ENCODE results near the gene PATL2. TPM values are rescaled to one million over a fixed set of nuclear protein-coding genes. Genes with fewer than 3 reads are reported as not detected.

The PATL2 gene
- total and polyA plus RNA-seq, 4 donors: 2.4 to 4.8 (median 3.7) TPM

DNA sequence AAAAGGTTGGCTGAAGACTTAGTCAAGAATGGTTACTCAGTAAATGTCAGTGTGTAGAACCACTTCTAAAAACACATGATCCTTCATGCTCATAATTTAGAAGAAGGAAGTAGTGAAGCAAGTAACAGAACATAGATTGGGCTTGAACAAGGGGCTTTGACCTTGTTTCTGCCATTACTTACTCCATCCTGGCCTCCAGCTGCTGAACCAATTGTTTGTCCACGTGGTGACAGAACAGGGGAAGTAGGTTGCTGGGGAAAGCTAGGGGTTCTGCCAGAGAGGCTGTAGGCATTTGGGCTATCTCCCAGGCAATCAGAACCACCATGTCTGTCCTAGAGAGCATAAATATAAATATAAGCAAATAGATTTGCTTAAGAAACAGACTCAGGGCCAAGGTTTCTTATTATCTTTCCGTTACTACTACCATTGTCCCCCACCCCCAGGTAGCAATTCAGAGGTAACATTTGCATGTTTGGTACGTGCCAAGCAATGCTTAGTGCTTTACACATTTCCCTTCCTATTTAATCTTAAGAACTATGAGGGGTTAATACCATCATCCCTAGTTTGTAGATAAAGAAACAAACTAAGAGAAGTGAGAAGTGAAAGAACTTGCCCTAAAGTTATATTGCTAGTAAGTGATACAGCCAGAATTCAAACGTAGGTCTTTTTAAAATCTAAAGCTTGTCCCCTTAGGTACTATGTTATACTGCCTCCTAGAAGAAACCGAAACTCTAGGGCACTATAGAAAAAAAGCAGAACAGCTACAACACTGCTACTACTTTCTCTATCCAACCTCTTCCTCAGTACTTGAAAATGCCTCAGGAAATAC, 44.7 kb downstream of the PATL2 start:
- Histone ChIP-seq H3K9ac (ENCODE audit: insufficient read depth in 1 of 2, low read length in 2 of 2) (no peak overlapping the region), H3K36me3 (ENCODE audit: control insufficient read depth in 4 of 4, insufficient read depth in 4 of 4, low read length in 4 of 4) (peaks cover 0 to 5% (median 0%) of the 10 kb centered on the region in 4 donors), H3K27ac (ENCODE audit: low read depth in 1 of 2, low read length in 1 of 2) (no peak overlapping the region), H3K4me3 (no peak overlapping the region), H3K4me1 (ENCODE audit: control insufficient read depth in 5 of 5, insufficient read depth in 5 of 5, low read length in 5 of 5) (peaks cover 0 to 11% (median 2%) of the 10 kb centered on the region in 5 donors), H3K9me3 (ENCODE audit: control insufficient read depth in 4 of 4, insufficient read depth in 3 of 4, low read length in 3 of 4) (no peaks in the 10 kb centered on the region), H3K27me3 (ENCODE audit: control insufficient read depth in 3 of 3, insufficient read depth in 3 of 3, low read length in 2 of 3) (no peaks in the 10 kb centered on the region)
- TF ChIP-seq, protein P1, sequence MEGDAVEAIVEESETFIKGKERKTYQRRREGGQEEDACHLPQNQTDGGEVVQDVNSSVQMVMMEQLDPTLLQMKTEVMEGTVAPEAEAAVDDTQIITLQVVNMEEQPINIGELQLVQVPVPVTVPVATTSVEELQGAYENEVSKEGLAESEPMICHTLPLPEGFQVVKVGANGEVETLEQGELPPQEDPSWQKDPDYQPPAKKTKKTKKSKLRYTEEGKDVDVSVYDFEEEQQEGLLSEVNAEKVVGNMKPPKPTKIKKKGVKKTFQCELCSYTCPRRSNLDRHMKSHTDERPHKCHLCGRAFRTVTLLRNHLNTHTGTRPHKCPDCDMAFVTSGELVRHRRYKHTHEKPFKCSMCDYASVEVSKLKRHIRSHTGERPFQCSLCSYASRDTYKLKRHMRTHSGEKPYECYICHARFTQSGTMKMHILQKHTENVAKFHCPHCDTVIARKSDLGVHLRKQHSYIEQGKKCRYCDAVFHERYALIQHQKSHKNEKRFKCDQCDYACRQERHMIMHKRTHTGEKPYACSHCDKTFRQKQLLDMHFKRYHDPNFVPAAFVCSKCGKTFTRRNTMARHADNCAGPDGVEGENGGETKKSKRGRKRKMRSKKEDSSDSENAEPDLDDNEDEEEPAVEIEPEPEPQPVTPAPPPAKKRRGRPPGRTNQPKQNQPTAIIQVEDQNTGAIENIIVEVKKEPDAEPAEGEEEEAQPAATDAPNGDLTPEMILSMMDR (IDR thresholded peaks at IDR 0.05; ENCODE audit: control extremely low read depth, extremely low read depth): no peak
- DNase-seq: no peak
- WGBS, 2 donors: 39 to 52% methylated on average over 5 of the region's 5 CpGs
- no peak for ATAC-seq (ENCODE audit: insufficient read depth, low FRiP score)

DNA sequence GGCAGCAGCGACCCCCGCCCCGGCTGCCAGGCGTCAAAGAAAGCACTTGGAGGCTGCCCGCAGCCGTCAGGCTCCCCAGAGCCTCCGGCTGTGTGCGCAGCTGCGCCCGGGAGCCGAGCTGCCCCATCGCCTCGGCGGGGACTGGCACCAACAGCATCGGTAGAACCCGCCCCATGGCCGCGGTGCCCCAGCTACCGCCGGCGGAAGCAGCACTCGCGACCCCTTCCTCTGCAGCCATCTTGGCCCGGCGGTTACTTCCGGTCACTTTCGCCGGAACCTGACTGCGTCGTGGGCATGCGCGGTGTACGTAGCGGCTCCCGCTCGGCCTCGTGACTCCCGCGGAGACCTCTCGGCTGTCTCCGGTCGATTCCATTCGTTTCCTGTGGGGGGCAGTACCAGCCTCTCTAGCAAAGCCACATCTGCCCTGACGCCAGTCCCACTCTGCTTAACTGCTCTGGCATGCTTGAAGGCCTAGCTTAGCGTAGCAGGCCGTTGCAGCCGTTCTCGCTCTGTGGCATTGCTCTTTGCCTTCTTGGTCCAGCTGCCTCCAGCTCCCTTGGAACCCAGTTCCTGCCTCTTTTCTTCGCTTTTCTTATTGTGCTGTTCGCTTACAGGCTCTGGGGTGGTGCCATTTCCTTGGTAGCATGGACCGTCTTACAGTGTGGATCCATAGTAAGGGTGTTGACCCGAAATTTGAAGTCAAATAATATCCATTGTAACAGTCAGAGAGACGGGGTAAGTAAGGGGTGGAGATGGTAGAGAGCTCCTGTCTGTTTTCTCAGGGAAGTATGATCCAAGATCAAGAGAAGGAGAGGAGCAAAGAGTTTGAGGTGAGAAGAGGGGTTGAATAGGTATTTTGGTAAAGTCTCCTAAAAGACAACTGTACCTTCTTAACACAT, 47.5 kb downstream of the PATL2 start, which contains the start of gene SPG11:
Gene SPG11, minus strand, starts transcription at position 253 of the 899 bp plus-strand sequence. Its CDS starts 15 bp downstream, at position 238.
- WGBS, 2 donors: 7% methylated on average over 52 to 53 of the region's 53 CpGs
- Histone ChIP-seq H3K4me3 (peak within 1 kb of the TSS; percentile 87), H3K9me3 (ENCODE audit: control insufficient read depth in 4 of 4, insufficient read depth in 3 of 4, low read length in 3 of 4) (no peaks in the 10 kb centered on the region), H3K9ac (ENCODE audit: insufficient read depth in 1 of 2, low read length in 2 of 2) (peak within 1 kb of the TSS; percentile 69 to 87), H3K27ac (ENCODE audit: low read depth in 1 of 2, low read length in 1 of 2) (peak within 1 kb of the TSS; percentile 98 to 99), H3K36me3 (ENCODE audit: control insufficient read depth in 4 of 4, insufficient read depth in 4 of 4, low read length in 4 of 4) (peaks cover 0 to 12% (median 9%) of the 10 kb centered on the region in 4 donors), H3K27me3 (ENCODE audit: control insufficient read depth in 3 of 3, insufficient read depth in 3 of 3, low read length in 2 of 3) (no peaks in the 10 kb centered on the region), H3K4me1 (ENCODE audit: control insufficient read depth in 5 of 5, insufficient read depth in 5 of 5, low read length in 5 of 5) (peaks cover 0 to 11% (median 2%) of the 10 kb centered on the region in 5 donors)
- ATAC-seq (ENCODE audit: insufficient read depth, low FRiP score) (peak; percentile 97), DNase-seq (peak; percentile 98 to 99 (median 98))
- TF ChIP-seq, protein P1 (IDR thresholded peaks at IDR 0.05; ENCODE audit: control extremely low read depth, extremely low read depth): peak; percentile 94

DNA sequence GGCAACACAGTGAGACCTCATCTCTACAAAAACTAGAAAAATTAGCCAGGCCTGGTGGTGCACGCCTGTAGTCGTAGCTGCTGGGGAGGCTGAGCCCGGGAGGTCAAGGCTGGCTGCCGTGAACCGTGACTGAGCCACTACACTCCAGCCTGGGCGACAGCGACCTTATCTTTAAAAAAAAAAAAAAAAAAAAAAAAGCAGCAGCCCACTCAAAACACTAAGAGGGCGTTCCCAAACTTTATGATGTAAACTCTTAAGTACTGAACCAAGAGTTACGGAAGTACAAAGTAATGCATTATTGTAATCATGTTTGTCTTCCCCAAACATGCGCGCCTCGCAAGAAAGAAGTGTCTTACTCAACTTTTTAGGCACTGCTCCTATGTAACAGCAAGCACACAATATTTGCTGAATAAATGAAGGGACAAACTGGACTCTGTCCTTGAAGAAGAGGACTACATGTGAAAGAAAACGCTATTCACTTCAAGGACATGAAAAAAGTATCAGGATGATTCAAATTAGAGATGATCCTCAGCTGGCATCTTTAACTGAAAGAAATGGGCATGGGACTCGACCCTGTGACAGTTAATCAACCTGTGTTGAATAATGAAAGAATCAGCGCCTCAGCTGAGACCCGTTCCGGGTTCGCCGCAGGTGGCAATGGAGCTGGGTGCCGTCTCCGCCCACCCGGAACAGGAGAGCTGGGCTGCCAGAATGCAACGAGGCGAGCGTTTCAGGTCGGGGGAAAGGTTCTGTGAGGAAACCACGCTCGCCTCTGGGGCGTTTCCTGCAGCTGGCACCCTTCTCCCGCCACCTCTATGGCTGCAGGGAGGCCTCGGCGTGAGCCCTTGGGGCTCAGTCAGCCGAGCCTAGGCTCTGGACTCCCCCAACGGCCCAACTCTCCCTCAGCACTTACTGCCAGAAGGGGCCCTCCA, 48.4 kb downstream of the PATL2 start:
- 6 to 12% methylated on average over 33 to 34 of the region's 34 CpGs for WGBS, 2 donors
- H3K36me3 ChIP-seq (ENCODE audit: control insufficient read depth in 4 of 4, insufficient read depth in 4 of 4, low read length in 4 of 4): peaks cover 0 to 12% (median 9%) of the 10 kb centered on the region in 4 donors
- DNase-seq (peak; percentile 38 to 79 (median 78)), ATAC-seq (ENCODE audit: insufficient read depth, low FRiP score) (peak; percentile 75)
- H3K9me3 ChIP-seq (ENCODE audit: control insufficient read depth in 4 of 4, insufficient read depth in 3 of 4, low read length in 3 of 4): no peaks in the 10 kb centered on the region
- no peaks in the 10 kb centered on the region for H3K27me3 ChIP-seq (ENCODE audit: control insufficient read depth in 3 of 3, insufficient read depth in 3 of 3, low read length in 2 of 3)
- peak overlapping the region; percentile 87 for H3K4me3 ChIP-seq
- peak overlapping the region; percentile 69 to 71 for H3K9ac ChIP-seq (ENCODE audit: insufficient read depth in 1 of 2, low read length in 2 of 2)
- TF ChIP-seq, protein P1 (IDR thresholded peaks at IDR 0.05; ENCODE audit: control extremely low read depth, extremely low read depth): no peak
- peaks cover 0 to 11% (median 2%) of the 10 kb centered on the region in 5 donors for H3K4me1 ChIP-seq (ENCODE audit: control insufficient read depth in 5 of 5, insufficient read depth in 5 of 5, low read length in 5 of 5)
- H3K27ac ChIP-seq (ENCODE audit: low read depth in 1 of 2, low read length in 1 of 2): peak overlapping the region; percentile 98 to 99

All from lung (tissue), 12 donors.